Esophagus (tissue), 2 donors: Measurements from ENCODE around the gene TAS2R19. TPM values are rescaled to one million over a fixed set of nuclear protein-coding genes. Genes with fewer than 3 reads are reported as not detected.
"Not testable (repeated sequence)": the region's sequence is repeated elsewhere in the genome, so short reads cannot be mapped to it uniquely, and the experiment has no call there.

Source experiments
- H3K27ac ChIP-seq, 2 donors: one replicate each; pipeline ENCODE4 v1.5.1; 2013; ENCODE audit warnings: low read depth in 2 of 2, mild to moderate bottlenecking in 2 of 2, inconsistent platforms in 1 of 2, low read length in 1 of 2, moderate library complexity in 1 of 2
- H3K27me3 ChIP-seq, 2 donors: one replicate each; pipeline ENCODE4 v1.6.1; 2013; ENCODE audit warnings: low read length in 2 of 2, control low read depth in 1 of 2, mild to moderate bottlenecking in 1 of 2; ENCODE audit not compliant: insufficient read depth in 2 of 2, control insufficient read depth in 1 of 2
- H3K36me3 ChIP-seq, 2 donors: one replicate each; pipeline ENCODE4 v1.6.1; 2013; ENCODE audit warnings: low read length in 1 of 2; ENCODE audit not compliant: control insufficient read depth in 2 of 2, insufficient read depth in 2 of 2
- H3K4me1 ChIP-seq, 2 donors: one replicate each; pipeline ENCODE4 v1.6.1; 2013; ENCODE audit warnings: low read length in 1 of 2; ENCODE audit not compliant: control insufficient read depth in 2 of 2, insufficient read depth in 2 of 2
- H3K4me3 ChIP-seq, 2 donors: one replicate each; pipeline ENCODE4 v1.5.1; 2013; ENCODE audit warnings: low read length in 2 of 2, mild to moderate bottlenecking in 2 of 2, low read depth in 1 of 2, moderate library complexity in 1 of 2
- H3K9me3 ChIP-seq, 2 donors: one replicate each; pipeline ENCODE4 v1.6.1; 2013; ENCODE audit warnings: mild to moderate bottlenecking in 2 of 2, low read depth in 1 of 2, low read length in 1 of 2, moderate library complexity in 1 of 2; ENCODE audit not compliant: control insufficient read depth in 2 of 2, insufficient read depth in 1 of 2
- WGBS, 2 donors: extraction: QIAGEN DNeasy Blood & Tissue Kit; methylation state at CpG; one replicate each; pipeline ENCODE4 v1.1.7; 2013; 5-methylcytosine and 5-hydroxymethylcytosine counted together
- polyA plus RNA-seq, 2 donors: library from polyadenylated mRNA; stranded (reverse); fragments of 200-250 nt; gene quantifications; one replicate each; pipeline ENCODE4 v1.2.3, GENCODE V29; 2013
- donor health status: healthy with polysubstance abuse.
- donor health status: Bipolar disorder and iron deficiency.

Gene TAS2R19
- under 1 TPM in 1 of 2 donors, not detected in 1; 0.08 TPM for polyA plus RNA-seq

- WGBS, 2 donors: 70 to 77% methylated on average over 1 of the region's 1 CpG
Measured at GRCh38 chr12:11022520-11022919, at the start of gene TAS2R19. TAS2R19 (minus strand) TSS chr12:11022620; CDS start chr12:11022571, 49 bp downstream.

GRCh38 chr12:11071414-11071813, 49.0 kb upstream of the TAS2R19 start:
- Histone ChIP-seq H3K27me3 (no peaks in the 10 kb centered on the region), H3K9me3 (no peaks in the 10 kb centered on the region), H3K4me3 (no peak overlapping the region), H3K4me1 (no peaks in the 10 kb centered on the region), H3K27ac (no peak overlapping the region), H3K36me3 (no peaks in the 10 kb centered on the region)
- 46 to 49% methylated on average over 4 of the region's 4 CpGs for WGBS, 2 donors

More at GRCh38 chr12:11022520-11022919, at the start of gene TAS2R19:
- H3K27me3 ChIP-seq: no peaks in the 10 kb centered on the region
- no peaks in the 10 kb centered on the region for H3K9me3 ChIP-seq
- no peaks in the 10 kb centered on the region for H3K36me3 ChIP-seq
- H3K27ac ChIP-seq: no peak within 1 kb of the TSS
- H3K4me1 ChIP-seq: no peaks in the 10 kb centered on the region
- no peak within 1 kb of the TSS for H3K4me3 ChIP-seq

GRCh38 chr12:11070999-11071398, 48.6 kb upstream of the TAS2R19 start:
- Histone ChIP-seq H3K27ac (no peak overlapping the region), H3K9me3 (no peaks in the 10 kb centered on the region), H3K4me1 (no peaks in the 10 kb centered on the region), H3K36me3 (no peaks in the 10 kb centered on the region), H3K27me3 (no peaks in the 10 kb centered on the region), H3K4me3 (no peak overlapping the region)
- 83% methylated on average over 1 of the region's 1 CpG; no CpG with 5 or more reads in 1 of the 2 donors for WGBS, 2 donors

- Histone ChIP-seq H3K4me3 (no peak overlapping the region), H3K27me3 (no peaks in the 10 kb centered on the region), H3K4me1 (no peaks in the 10 kb centered on the region), H3K9me3 (no peaks in the 10 kb centered on the region), H3K36me3 (no peaks in the 10 kb centered on the region), H3K27ac (no peak overlapping the region)
- whole genome bisulfite sequencing, 2 donors: 78 to 86% methylated on average over 5 of the region's 5 CpGs
Measured at GRCh38 chr12:11069854-11070365, 47.5 kb upstream of the TAS2R19 start.

GRCh38 chr12:11067514-11067913, 45.1 kb upstream of the TAS2R19 start:
- Histone ChIP-seq H3K9me3 (no peaks in the 10 kb centered on the region), H3K4me3 (no peak overlapping the region), H3K36me3 (no peaks in the 10 kb centered on the region), H3K4me1 (no peaks in the 10 kb centered on the region), H3K27ac (no peak overlapping the region), H3K27me3 (no peaks in the 10 kb centered on the region)
- 17 to 47% methylated on average over 2 of the region's 2 CpGs for WGBS, 2 donors

GRCh38 chr12:11062194-11062593, 39.8 kb upstream of the TAS2R19 start, which contains the start of gene TAS2R46:
TAS2R46 (minus strand) TSS chr12:11062294; CDS start chr12:11062294, 0 bp downstream.
- not testable (repeated sequence) for H3K27ac ChIP-seq, H3K27me3 ChIP-seq, H3K9me3 ChIP-seq, H3K4me1 ChIP-seq, H3K4me3 ChIP-seq, H3K36me3 ChIP-seq
- WGBS, 2 donors: 88 to 92% methylated on average over 1 of the region's 1 CpG

- Histone ChIP-seq H3K4me3 (no peak overlapping the region), H3K27me3 (no peaks in the 10 kb centered on the region), H3K9me3 (no peaks in the 10 kb centered on the region), H3K27ac (no peak overlapping the region), H3K36me3 (no peaks in the 10 kb centered on the region), H3K4me1 (no peaks in the 10 kb centered on the region)
Measured at GRCh38 chr12:11059784-11060183, 37.4 kb upstream of the TAS2R19 start.

GRCh38 chr12:11059041-11059440, 36.6 kb upstream of the TAS2R19 start:
- Histone ChIP-seq H3K27ac (no peak overlapping the region), H3K27me3 (no peaks in the 10 kb centered on the region), H3K4me1 (no peaks in the 10 kb centered on the region), H3K36me3 (no peaks in the 10 kb centered on the region), H3K9me3 (no peaks in the 10 kb centered on the region), H3K4me3 (no peak overlapping the region)
- WGBS, 2 donors: 95 to 100% methylated on average over 3 of the region's 3 CpGs

GRCh38 chr12:11055306-11055705, 32.9 kb upstream of the TAS2R19 start:
- H3K4me3 ChIP-seq: no peak overlapping the region
- H3K4me1 ChIP-seq: no peaks in the 10 kb centered on the region
- H3K27ac ChIP-seq: no peak overlapping the region
- H3K36me3 ChIP-seq: no peaks in the 10 kb centered on the region
- WGBS, 2 donors: 90 to 91% methylated on average over 2 of the region's 2 CpGs
- H3K9me3 ChIP-seq: no peaks in the 10 kb centered on the region
- no peaks in the 10 kb centered on the region for H3K27me3 ChIP-seq

GRCh38 chr12:11049806-11050531, 27.5 kb upstream of the TAS2R19 start:
- H3K27ac ChIP-seq, H3K4me1 ChIP-seq, H3K36me3 ChIP-seq, H3K4me3 ChIP-seq, H3K27me3 ChIP-seq, H3K9me3 ChIP-seq: not testable (repeated sequence)
- WGBS, 2 donors: 87 to 91% methylated on average over 7 of the region's 7 CpGs
